Osteoblast (primary cell): Measurements from ENCODE around the gene ACTG1. TPM values are rescaled to one million over a fixed set of nuclear protein-coding genes. Genes with fewer than 3 reads are reported as not detected.

Experiments
- DNase-seq: peaks from one replicate; pipeline ENCODE4 v3.0.0; 2011; ENCODE audit warnings: low spot score, mixed read lengths; ENCODE audit not compliant: insufficient read length; ENCODE audit errors: missing footprints
- H2AFZ ChIP-seq: 2 replicates; pipeline ENCODE4 v1.6.0; 2011; ENCODE audit warnings: mild to moderate bottlenecking, low read length
- H3K27ac ChIP-seq: 2 replicates; pipeline ENCODE4 v1.5.1; 2011; ENCODE audit warnings: mild to moderate bottlenecking, low read depth, low read length, moderate library complexity
- H3K27me3 ChIP-seq: 2 replicates; pipeline ENCODE4 v1.6.0; 2012; ENCODE audit warnings: mild to moderate bottlenecking, control low read depth, inconsistent platforms, low read length, moderate library complexity; ENCODE audit not compliant: insufficient read depth
- H3K36me3 ChIP-seq: 2 replicates; pipeline ENCODE4 v1.5.1; 2011; ENCODE audit warnings: mild to moderate bottlenecking, low read length, control low read depth, moderate library complexity; ENCODE audit not compliant: insufficient read depth
- H3K4me1 ChIP-seq: 2 replicates; pipeline ENCODE4 v1.5.1; 2011; ENCODE audit warnings: mild to moderate bottlenecking, low read length, control low read depth, moderate library complexity; ENCODE audit not compliant: insufficient read depth
- H3K4me2 ChIP-seq: 2 replicates; pipeline ENCODE4 v1.6.0; 2011; ENCODE audit warnings: mild to moderate bottlenecking, low read length; ENCODE audit not compliant: insufficient read depth
- H3K4me3 ChIP-seq: fragments of 200-600 bp; sonication (generic); 3 replicates; pipeline ENCODE4 v1.5.1; 2012; ENCODE audit warnings: mild to moderate bottlenecking, low read length, inconsistent platforms; ENCODE audit not compliant: insufficient read depth
- H3K79me2 ChIP-seq: 2 replicates; pipeline ENCODE4 v1.6.0; 2012; ENCODE audit warnings: mild to moderate bottlenecking, low read length, control low read depth, inconsistent platforms; ENCODE audit not compliant: insufficient read depth
- H3K9me3 ChIP-seq: 2 replicates; pipeline ENCODE4 v1.5.1; 2011; ENCODE audit warnings: low read depth, low read length, control low read depth
- H4K20me1 ChIP-seq: 2 replicates; pipeline ENCODE4 v1.6.0; 2012; ENCODE audit warnings: mild to moderate bottlenecking, low read length, control low read depth; ENCODE audit not compliant: insufficient read depth
- CTCF ChIP-seq: IDR thresholded peaks from 2 replicates; pipeline ENCODE4 v1.5.1; 2011; ENCODE audit warnings: mild to moderate bottlenecking, low read depth, low read length, moderate library complexity; ENCODE audit errors: extremely low read depth
- total RNA-seq: library from RNA; depleted of rRNA; stranded (reverse); fragments of >200 nt; gene quantifications from 2 replicates; pipeline ENCODE4 v1.2.3, GENCODE V29; 2012

The ACTG1 gene
- total RNA-seq, 1 donor, result 13,273 TPM

DNA sequence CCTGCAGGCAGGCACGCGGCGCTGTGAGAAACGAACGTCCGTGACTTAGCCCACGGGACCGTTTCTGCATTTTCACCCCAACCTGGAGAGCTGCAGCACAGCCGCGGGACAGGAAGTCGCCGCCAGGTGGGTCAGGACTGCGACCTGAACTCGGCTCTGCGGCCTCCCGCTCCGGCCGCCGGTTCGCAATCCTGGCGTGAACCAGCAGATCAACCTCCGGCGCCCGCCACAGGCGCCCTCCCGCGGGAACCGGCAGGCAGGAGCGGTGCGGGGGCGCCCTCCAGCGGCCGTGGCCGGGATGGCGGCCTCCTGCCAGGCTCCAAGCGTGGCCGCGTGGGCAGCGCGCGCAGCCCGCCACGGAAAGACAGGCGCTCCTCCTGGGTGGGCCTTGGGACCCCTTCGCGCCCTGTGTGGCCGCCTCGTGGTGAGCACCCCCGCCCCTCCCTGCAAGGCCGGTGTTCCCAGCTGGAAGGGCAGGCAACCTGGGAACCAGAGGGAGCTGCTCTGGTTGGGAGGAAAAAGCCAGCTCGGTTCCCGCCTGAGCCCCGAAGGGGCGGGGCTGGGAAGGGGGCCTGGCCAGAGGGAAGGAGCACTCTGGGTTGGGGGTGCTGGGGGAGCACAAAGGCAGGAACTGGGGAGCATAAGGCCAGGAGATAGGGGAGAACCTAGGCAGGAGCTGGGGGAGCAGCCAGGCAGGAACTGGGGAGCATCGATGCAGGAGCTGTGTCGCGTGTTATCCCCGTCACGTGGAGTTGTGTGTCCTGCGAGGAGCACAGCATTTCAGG, 28.2 kb downstream of the ACTG1 start:
- Histone ChIP-seq H3K36me3 (no peaks in the 10 kb centered on the region), H3K4me3 (peak overlapping the region; percentile 65), H4K20me1 (no peaks in the 10 kb centered on the region), H3K9me3 (no peaks in the 10 kb centered on the region), H3K4me2 (peak overlapping the region; percentile 85), H2AFZ (peak overlapping the region; percentile 84), H3K27me3 (no peaks in the 10 kb centered on the region), H3K79me2 (no peaks in the 10 kb centered on the region), H3K27ac (no peak overlapping the region), H3K4me1 (peaks cover 25% of the 10 kb centered on the region)
- peak; percentile 99 for DNase-seq
- peak; percentile 76 for TF ChIP-seq CTCF

DNA sequence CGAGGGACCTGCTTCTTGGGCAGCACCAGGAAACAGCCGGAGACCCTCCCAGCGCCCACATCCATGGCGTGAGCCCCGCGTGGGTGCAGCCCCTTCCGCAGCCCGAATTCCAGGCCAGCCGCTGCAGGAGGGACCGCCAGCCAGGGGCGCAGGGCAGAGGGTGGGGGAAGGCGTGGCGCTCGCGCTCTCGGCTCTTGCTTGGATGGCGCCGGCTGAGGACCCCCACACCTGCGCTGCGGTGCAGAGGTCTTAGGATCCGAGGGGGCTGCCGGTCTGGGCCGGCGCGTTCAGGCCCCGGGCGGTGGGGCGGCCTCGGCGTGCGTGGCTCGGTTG, 28.8 kb downstream of the ACTG1 start:
- Histone ChIP-seq H2AFZ (peak overlapping the region; percentile 84), H3K27me3 (no peaks in the 10 kb centered on the region), H3K9me3 (no peaks in the 10 kb centered on the region), H3K4me2 (peak overlapping the region; percentile 85), H4K20me1 (no peaks in the 10 kb centered on the region), H3K27ac (no peak overlapping the region), H3K79me2 (no peaks in the 10 kb centered on the region), H3K36me3 (no peaks in the 10 kb centered on the region), H3K4me3 (peak overlapping the region; percentile 65), H3K4me1 (peaks cover 25% of the 10 kb centered on the region)
- no peak for DNase-seq
- TF ChIP-seq CTCF, result no peak

DNA sequence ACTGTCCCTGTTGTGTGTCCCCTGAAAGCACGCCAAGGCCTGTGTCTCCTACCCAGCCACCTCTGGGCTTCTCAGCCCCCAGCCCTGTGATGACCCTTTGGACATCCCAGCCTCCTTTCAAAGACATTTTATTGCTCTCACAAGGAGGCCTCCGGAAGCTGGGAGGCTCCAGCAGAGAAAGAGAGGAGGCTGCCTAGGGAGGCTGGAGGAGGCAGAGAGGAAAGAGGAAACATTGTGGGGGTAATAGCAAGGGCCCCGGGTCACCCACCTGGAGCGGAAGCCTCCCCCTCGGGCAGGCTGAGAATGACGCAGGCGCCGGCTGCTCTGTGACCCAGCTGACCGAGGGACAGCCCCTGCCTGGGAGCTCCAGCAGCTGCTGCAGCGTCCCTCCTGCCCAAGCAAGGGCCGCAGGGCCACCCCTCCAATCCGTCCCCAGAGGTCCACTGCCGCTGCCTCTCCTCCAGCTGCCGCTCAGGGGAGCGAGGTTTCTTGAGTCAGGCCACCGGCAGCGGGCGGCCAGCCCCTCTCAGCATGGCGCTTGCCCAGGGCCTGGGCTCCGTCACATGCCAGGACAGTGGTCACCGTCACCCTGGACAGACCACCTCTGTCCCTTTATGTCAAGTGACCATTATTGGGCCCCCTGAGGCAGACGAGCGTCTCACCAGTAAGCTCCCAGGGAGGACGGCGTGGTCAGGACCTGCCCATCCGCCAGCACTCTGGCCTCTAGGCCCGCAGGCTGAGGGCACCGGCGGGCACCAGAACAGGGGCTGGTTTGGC, 29.3 kb downstream of the ACTG1 start:
- no peak overlapping the region for H3K27ac ChIP-seq
- H3K9me3 ChIP-seq, result no peaks in the 10 kb centered on the region
- H4K20me1 ChIP-seq, result no peaks in the 10 kb centered on the region
- H3K79me2 ChIP-seq, result no peaks in the 10 kb centered on the region
- TF ChIP-seq CTCF, result no peak
- no peaks in the 10 kb centered on the region for H3K36me3 ChIP-seq
- H2AFZ ChIP-seq, result no peak overlapping the region
- no peak for DNase-seq
- H3K4me2 ChIP-seq, result no peak overlapping the region
- H3K27me3 ChIP-seq, result no peaks in the 10 kb centered on the region
- no peak overlapping the region for H3K4me3 ChIP-seq
- peaks cover 20% of the 10 kb centered on the region for H3K4me1 ChIP-seq

DNA sequence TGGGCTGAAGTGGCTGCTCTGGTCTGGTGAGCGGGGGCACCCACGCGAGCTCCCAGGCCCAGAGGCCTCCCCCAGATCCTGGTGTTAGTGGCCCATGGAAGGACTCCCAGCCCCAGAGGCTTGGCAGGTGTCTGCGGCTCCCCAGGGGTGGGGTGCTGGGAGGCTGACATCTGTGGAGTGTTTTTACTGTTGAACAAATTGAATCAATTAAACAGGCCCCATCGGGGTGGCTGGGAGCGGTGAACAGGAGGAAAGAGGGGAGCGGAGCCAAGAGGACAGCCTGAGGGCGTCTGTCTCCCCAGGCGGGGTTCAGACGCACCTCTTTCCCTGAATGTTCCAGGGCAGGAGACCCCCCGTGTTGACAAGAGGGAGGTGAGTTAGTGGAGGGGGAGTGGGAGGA, 29.9 kb downstream of the ACTG1 start:
- DNase-seq, result no peak
- Histone ChIP-seq H3K27ac (no peak overlapping the region), H3K27me3 (no peaks in the 10 kb centered on the region), H3K9me3 (no peaks in the 10 kb centered on the region), H3K36me3 (no peaks in the 10 kb centered on the region), H4K20me1 (no peaks in the 10 kb centered on the region), H3K4me1 (peaks cover 20% of the 10 kb centered on the region), H3K4me2 (no peak overlapping the region), H3K4me3 (no peak overlapping the region), H2AFZ (no peak overlapping the region), H3K79me2 (no peaks in the 10 kb centered on the region)
- no peak for TF ChIP-seq CTCF
